ENCODE measurements around the gene MMP23B.
"Not testable (repeated sequence)": the region's sequence is repeated elsewhere in the genome, so short reads cannot be mapped to it uniquely, and the experiment has no call there.

Gene MMP23B

GRCh38 chr1:1671365-1672119, 39.6 kb downstream of the MMP23B start:
- no peak for DNase-seq

- DNase-seq, result no peak
Measured at GRCh38 chr1:1672181-1672965, 40.4 kb downstream of the MMP23B start.

GRCh38 chr1:1674806-1675205, 42.8 kb downstream of the MMP23B start:
- DNase-seq, result not testable (repeated sequence)

- not testable (repeated sequence) for DNase-seq
Measured at GRCh38 chr1:1675218-1675617, 43.2 kb downstream of the MMP23B start.

- DNase-seq, result not testable (repeated sequence)
Measured at GRCh38 chr1:1676087-1676486, 44.1 kb downstream of the MMP23B start.

GRCh38 chr1:1677718-1678580, 46.0 kb downstream of the MMP23B start:
- DNase-seq, result peak; percentile 32

GRCh38 chr1:1678581-1679380, 46.8 kb downstream of the MMP23B start:
- DNase-seq, result peak; percentile 69

- DNase-seq, result no peak
Measured at GRCh38 chr1:1680031-1680911, 48.3 kb downstream of the MMP23B start.

- DNase-seq, result no peak
Measured at GRCh38 chr1:1680912-1681273, 48.9 kb downstream of the MMP23B start.

- no peak for DNase-seq
Measured at GRCh38 chr1:1683104-1683905, 51.3 kb downstream of the MMP23B start.

All from activated CD4-positive, alpha-beta T cell treated with anti-CD3 and anti-CD28 coated beads, Interleukin-2, amount 50 U/mL, for 16 hours (primary cell).